Activated naive CD4-positive, alpha-beta T cell treated with anti-CD3 and anti-CD28 coated beads, Interleukin-2, amount 10 ng/mL, durations not matched to agents 7 days and 5 days (primary cell): ENCODE measurements around the gene TNPO3.
"Not testable (repeated sequence)": the region's sequence is repeated elsewhere in the genome, so short reads cannot be mapped to it uniquely, and the experiment has no call there.

ENCODE experiments used
- CTCF ChIA-PET: fragments of 350-600 bp; sonication (Branson Sonifier 250); formaldehyde crosslinking; loops from one replicate; lab custom pipeline; 2021; ENCODE audit warnings: antibody characterized with exemption; lab: Charles Lee
- DNase-seq: peaks from one replicate; pipeline ENCODE4 v3.0.0-alpha.2; 2020
- H3K27ac Mint-ChIP-seq: one replicate; pipeline ENCODE4 v1.8.0; 2021; ENCODE audit warnings: mild to moderate bottlenecking, moderate library complexity, mixed read lengths
- H3K27me3 Mint-ChIP-seq: one replicate; pipeline ENCODE4 v1.8.0; 2021; ENCODE audit warnings: mild to moderate bottlenecking, mixed read lengths
- H3K36me3 Mint-ChIP-seq: one replicate; pipeline ENCODE4 v1.8.0; 2021; ENCODE audit warnings: mixed read lengths
- H3K4me1 Mint-ChIP-seq: one replicate; pipeline ENCODE4 v1.8.0; 2021; ENCODE audit warnings: mixed read lengths
- H3K4me3 Mint-ChIP-seq: one replicate; pipeline ENCODE4 v1.8.0; 2021; ENCODE audit warnings: mild to moderate bottlenecking, moderate library complexity, mixed read lengths
- H3K9me3 Mint-ChIP-seq: one replicate; pipeline ENCODE4 v1.8.0; 2021; ENCODE audit warnings: mixed read lengths

Gene TNPO3

DNA sequence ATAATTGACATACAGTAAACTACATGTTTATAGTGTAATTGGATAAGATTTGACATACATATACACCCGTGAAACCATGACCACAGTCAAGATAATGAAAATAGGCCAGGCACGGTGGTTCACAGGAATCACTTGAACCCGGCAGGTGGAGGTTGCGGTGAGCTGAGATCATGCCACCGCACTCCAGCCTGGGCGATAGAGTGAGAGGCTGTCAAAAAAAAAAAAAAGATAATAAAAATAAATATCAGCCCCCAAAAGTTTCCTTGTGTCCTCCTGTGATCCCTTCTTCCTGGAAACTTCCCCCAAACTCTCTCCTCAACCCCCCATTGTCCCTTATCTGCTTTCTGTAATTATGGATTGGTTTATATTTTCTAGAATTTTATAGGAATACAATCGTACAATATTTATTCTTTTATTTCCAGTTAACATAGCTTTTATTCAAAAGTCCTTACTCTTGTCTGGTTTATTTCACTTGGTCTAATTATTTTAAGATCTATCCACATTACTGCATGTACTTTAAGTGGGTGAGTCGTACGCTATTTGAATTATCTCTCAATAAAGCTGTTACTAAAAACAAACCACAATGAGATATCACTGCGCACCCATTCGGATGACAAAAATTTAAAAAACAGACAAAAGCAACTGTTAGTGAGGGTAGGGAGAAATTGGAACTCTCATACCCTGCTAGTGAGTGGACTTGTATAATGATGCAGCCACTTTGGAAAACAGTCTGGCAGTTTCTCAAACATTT lies 30.1 kb upstream of the TNPO3 start:
- CTCF ChIA-PET, result interaction anchor here (0.8 kb wide), 1 partner anchor 9 kb away, joined by 3 read pairs; no protein-coding TSS in a partner anchor
- Mint-ChIP-seq H3K36me3 (no peaks in the 10 kb centered on the region), H3K9me3 (no peaks in the 10 kb centered on the region)

DNA sequence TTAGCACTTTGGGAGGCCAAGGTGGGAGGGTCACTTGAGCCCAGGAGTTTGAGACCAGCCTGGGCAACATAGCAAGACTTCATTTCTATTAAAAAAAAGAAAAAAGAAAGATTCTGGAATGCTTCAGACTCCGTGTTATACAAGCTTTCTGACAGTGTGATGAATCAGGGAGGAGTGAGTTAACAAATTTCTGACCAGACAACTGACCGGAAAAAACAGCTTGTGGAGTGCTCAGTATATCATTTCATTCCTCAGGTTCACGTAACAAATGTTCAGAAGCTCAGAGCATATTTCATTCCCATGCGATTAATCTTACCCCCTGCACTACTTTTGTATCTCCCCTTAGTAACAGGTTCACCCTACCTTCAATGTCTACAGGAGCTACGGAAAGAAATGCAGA lies 28.6 kb upstream of the TNPO3 start:
- Mint-ChIP-seq H3K4me3 (no peak overlapping the region), H3K4me1 (no peaks in the 10 kb centered on the region), H3K36me3 (no peaks in the 10 kb centered on the region), H3K27me3 (peaks cover 14% of the 10 kb centered on the region), H3K27ac (no peak overlapping the region), H3K9me3 (no peaks in the 10 kb centered on the region)
- CTCF ChIA-PET, result no interaction called here
- no peak for DNase-seq

More for the DNA sequence above, 30.1 kb upstream of the TNPO3 start:
- H3K27me3 Mint-ChIP-seq, result peaks cover 12% of the 10 kb centered on the region
- no peak overlapping the region for H3K4me3 Mint-ChIP-seq
- peaks cover 10% of the 10 kb centered on the region for H3K4me1 Mint-ChIP-seq
- DNase-seq, result no peak
- no peak overlapping the region for H3K27ac Mint-ChIP-seq

DNA sequence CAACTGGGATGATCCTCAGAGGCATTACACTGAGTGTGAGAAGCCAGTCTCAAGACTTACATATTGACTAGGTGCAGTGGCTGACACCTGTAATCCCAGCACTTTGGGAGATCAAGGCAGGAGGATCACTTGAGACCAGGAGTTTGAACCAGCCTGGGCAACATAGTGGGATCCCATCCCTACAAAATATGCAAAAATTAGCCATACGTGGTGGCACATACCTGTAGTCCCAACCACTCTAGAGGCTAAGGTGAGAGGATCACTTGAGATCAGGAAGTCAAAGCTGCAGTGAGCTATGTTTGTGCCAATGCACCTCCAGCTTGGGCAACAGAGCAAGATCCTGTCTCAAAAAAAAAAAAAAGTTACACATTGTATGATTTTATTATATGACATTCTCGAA lies 23.5 kb upstream of the TNPO3 start:
- CTCF ChIA-PET, result no interaction called here
- DNase-seq, result no peak
- Mint-ChIP-seq H3K27ac (no peak overlapping the region), H3K4me1 (no peaks in the 10 kb centered on the region), H3K4me3 (no peak overlapping the region), H3K9me3 (no peaks in the 10 kb centered on the region), H3K36me3 (no peaks in the 10 kb centered on the region), H3K27me3 (peaks cover 18% of the 10 kb centered on the region)

DNA sequence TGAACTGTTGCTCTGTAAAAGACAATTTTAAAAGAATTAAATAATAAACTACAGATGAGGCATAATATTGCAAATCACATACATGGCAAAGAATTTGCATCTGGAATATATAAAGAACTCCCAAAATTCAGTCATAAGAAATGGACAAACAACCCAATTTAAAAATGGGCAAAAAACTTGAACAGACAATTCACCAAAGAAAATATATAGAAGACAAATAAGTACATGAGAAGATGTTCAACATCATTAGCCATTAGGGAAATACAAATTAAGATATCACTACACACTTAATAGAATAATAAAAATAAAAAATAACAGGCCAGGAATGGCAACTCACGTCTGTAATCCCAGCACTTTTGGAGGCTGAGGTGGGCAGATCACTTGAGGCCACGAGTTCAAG lies 22.0 kb upstream of the TNPO3 start:
- CTCF ChIA-PET, result no interaction called here
- Mint-ChIP-seq H3K27me3 (peaks cover 16% of the 10 kb centered on the region), H3K4me1 (peaks cover 5% of the 10 kb centered on the region), H3K27ac (no peak overlapping the region), H3K4me3 (no peak overlapping the region), H3K9me3 (no peaks in the 10 kb centered on the region), H3K36me3 (no peaks in the 10 kb centered on the region)
- no peak for DNase-seq

DNA sequence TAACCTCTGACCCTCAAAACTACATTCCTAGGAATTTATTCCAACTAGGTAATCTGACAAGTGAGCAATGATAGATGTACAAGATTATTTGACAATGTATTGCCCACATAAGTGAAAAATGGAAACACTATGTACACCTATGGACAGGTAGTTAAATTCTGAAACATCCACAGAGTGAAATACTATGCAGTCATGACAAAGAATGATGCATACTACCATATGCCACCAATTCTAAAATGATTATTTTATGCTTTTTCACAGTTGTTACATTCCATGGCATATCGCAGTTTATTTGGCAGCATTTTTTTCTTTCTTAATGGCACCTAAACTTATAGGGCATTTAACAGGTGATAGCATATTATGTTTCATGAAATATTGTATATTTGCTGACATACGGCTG lies 20.1 kb upstream of the TNPO3 start:
- CTCF ChIA-PET, result no interaction called here

GRCh38 chr7:129074361-129074871 lies 19.5 kb upstream of the TNPO3 start:
- Mint-ChIP-seq H3K9me3 (no peaks in the 10 kb centered on the region), H3K27ac (no peak overlapping the region), H3K4me3 (no peak overlapping the region), H3K36me3 (no peaks in the 10 kb centered on the region), H3K27me3 (peaks cover 23% of the 10 kb centered on the region), H3K4me1 (peaks cover 5% of the 10 kb centered on the region)
- no peak for DNase-seq
- CTCF ChIA-PET, result no interaction called here

More for the DNA sequence above, 20.1 kb upstream of the TNPO3 start:
- no peak overlapping the region for H3K4me3 Mint-ChIP-seq
- peaks cover 5% of the 10 kb centered on the region for H3K4me1 Mint-ChIP-seq
- no peak overlapping the region for H3K27ac Mint-ChIP-seq
- H3K27me3 Mint-ChIP-seq, result peaks cover 19% of the 10 kb centered on the region
- no peaks in the 10 kb centered on the region for H3K9me3 Mint-ChIP-seq
- DNase-seq, result no peak
- no peaks in the 10 kb centered on the region for H3K36me3 Mint-ChIP-seq

- no peak overlapping the region for H3K4me3 Mint-ChIP-seq
- H3K9me3 Mint-ChIP-seq, result no peaks in the 10 kb centered on the region
- no peaks in the 10 kb centered on the region for H3K36me3 Mint-ChIP-seq
- no peak overlapping the region for H3K27ac Mint-ChIP-seq
- peaks cover 9% of the 10 kb centered on the region for H3K4me1 Mint-ChIP-seq
- no peak for DNase-seq
- H3K27me3 Mint-ChIP-seq, result peaks cover 24% of the 10 kb centered on the region
- CTCF ChIA-PET, result no interaction called here
Observed at GRCh38 chr7:129073738-129074137, 18.8 kb upstream of the TNPO3 start.

DNA sequence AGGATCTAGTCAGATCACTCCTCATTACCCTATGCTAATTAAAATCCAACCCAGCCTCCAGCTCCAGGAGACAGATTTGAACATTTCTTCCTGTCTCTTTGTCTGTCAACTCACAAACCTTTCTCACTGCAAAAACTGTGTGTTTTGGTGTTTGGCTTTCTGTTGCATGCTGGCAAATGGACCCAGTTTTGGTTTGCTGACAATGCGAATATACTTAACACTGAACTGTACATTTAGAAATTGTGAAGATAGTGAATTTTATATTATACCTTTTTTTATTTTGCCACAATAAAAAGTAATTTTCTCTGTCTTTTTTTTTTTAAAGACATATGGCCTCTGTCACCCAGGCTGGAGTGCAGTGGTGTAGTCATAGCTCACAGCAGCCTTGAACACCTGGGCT lies 18.3 kb upstream of the TNPO3 start:
- no peak overlapping the region for H3K4me3 Mint-ChIP-seq
- peaks cover 9% of the 10 kb centered on the region for H3K4me1 Mint-ChIP-seq
- no peak overlapping the region for H3K27ac Mint-ChIP-seq
- H3K27me3 Mint-ChIP-seq, result peaks cover 26% of the 10 kb centered on the region
- H3K9me3 Mint-ChIP-seq, result no peaks in the 10 kb centered on the region
- DNase-seq, result no peak
- CTCF ChIA-PET, result no interaction called here
- no peaks in the 10 kb centered on the region for H3K36me3 Mint-ChIP-seq

- CTCF ChIA-PET, result no interaction called here
- Mint-ChIP-seq H3K4me3 (no peak overlapping the region), H3K27ac (no peak overlapping the region), H3K9me3 (no peaks in the 10 kb centered on the region), H3K36me3 (no peaks in the 10 kb centered on the region), H3K27me3 (peaks cover 33% of the 10 kb centered on the region), H3K4me1 (peaks cover 9% of the 10 kb centered on the region)
- DNase-seq, result no peak
Observed at GRCh38 chr7:129072479-129073011, 17.6 kb upstream of the TNPO3 start.

- DNase-seq, result no peak
- Mint-ChIP-seq H3K36me3 (no peaks in the 10 kb centered on the region), H3K9me3 (no peaks in the 10 kb centered on the region), H3K4me1 (peaks cover 9% of the 10 kb centered on the region), H3K27me3 (peaks cover 41% of the 10 kb centered on the region), H3K4me3 (no peak overlapping the region), H3K27ac (no peak overlapping the region)
- CTCF ChIA-PET, result no interaction called here
Observed at GRCh38 chr7:129069021-129069420, 14.1 kb upstream of the TNPO3 start.

DNA sequence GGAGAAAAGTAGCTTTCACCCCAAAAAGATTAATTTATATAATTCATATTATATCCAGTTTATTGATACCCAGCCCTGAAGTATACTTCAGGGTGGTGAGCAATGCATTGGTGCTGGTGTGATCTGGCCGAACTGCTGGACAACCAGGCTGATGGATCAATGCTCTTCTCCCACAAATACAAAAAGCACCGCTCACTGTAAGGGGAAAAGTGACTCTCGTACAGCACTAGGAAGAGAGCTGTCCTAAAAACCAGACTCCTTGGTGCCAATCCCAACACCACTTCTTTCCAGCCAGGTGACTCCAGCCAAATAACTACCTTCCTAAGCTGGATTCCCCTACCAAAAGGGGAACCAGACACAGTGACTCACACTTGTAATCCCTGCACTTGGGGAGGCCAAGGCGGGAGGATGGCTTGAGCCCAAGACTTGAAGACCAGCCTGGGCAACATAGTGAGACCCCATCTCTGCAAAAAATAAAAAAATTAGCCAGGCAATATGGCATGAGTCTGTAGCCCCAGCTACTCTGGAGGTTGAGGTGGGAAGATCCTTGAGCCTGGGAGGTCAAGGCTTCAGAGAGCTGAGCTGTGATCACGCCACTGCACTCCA lies 13.1 kb upstream of the TNPO3 start:
- Mint-ChIP-seq H3K4me1 (peaks cover 9% of the 10 kb centered on the region), H3K27me3 (peaks cover 41% of the 10 kb centered on the region), H3K27ac (no peak overlapping the region), H3K4me3 (no peak overlapping the region), H3K9me3 (no peaks in the 10 kb centered on the region), H3K36me3 (no peaks in the 10 kb centered on the region)
- DNase-seq, result no peak
- CTCF ChIA-PET, result no interaction called here

- CTCF ChIA-PET, result interaction anchor here (0.6 kb wide), 1 partner anchor 14 kb away, joined by 3 read pairs; no protein-coding TSS in a partner anchor
- H3K27ac Mint-ChIP-seq, result not testable (repeated sequence)
Observed at GRCh38 chr7:129067132-129067561, 12.2 kb upstream of the TNPO3 start.

DNA sequence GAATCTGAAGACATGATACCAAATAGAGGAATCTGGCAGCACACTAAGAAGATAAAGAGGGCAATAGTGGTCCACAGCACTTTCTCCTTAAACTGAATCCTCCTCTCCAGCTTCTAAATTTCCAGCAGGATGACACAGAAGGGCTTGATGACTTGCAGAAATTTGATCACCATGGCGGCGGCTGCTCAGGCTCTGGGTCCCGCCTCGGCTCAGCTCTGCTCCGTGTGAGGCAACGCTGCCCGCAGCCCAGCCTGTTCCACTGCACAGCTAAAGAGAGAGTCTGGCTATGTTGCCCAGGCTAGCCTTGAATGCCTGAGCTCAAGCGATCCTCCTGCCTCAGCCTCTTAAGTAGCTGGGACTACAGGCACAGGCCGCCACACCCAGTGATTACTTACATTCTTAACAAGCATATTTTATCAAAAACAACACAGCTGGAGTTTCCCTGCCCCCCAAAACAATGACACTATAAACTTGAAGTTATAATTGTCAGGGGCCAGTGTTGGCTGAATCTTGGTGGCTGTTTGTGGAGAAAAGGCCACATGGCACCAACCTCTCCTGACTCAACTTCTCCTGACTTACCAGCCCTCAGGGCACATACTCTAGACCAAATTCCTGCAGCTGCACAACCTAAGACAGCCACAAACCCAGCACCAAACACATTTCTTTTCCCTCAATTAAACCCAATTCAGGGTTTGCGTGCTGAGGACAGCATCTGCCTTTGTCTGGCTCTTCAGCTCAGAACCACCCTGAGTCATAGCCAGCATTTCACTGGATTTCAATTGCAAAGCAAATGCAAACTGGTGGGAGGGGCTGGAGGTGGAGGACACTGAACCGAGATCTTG lies 11.6 kb upstream of the TNPO3 start:
- Mint-ChIP-seq H3K9me3 (peaks cover 3% of the 10 kb centered on the region), H3K4me1 (peaks cover 4% of the 10 kb centered on the region), H3K36me3 (no peaks in the 10 kb centered on the region), H3K27ac (no peak overlapping the region), H3K27me3 (peaks cover 48% of the 10 kb centered on the region), H3K4me3 (no peak overlapping the region)
- no peak for DNase-seq
- CTCF ChIA-PET, result interaction anchor here (0.6 kb wide), 1 partner anchor 13 kb away, joined by 3 read pairs; no protein-coding TSS in a partner anchor

More at GRCh38 chr7:129067132-129067561, 12.2 kb upstream of the TNPO3 start:
- H3K4me1 Mint-ChIP-seq, H3K9me3 Mint-ChIP-seq, H3K36me3 Mint-ChIP-seq, H3K4me3 Mint-ChIP-seq, DNase-seq: not testable (repeated sequence)
- peaks cover 49% of the 10 kb centered on the region for H3K27me3 Mint-ChIP-seq
